ENCODE data around the gene C6orf62. TPM values are rescaled to one million over a fixed set of nuclear protein-coding genes. Genes with fewer than 3 reads are reported as not detected.
A peak's percentile ranks its signal among the peaks of the same experiment; 100 is the strongest.
"Not testable (repeated sequence)": the region's sequence is repeated elsewhere in the genome, so short reads cannot be mapped to it uniquely, and the experiment has no call there.

The C6orf62 gene
- total RNA-seq, 1 experiment from 2014 or later = 50.1 TPM

DNA sequence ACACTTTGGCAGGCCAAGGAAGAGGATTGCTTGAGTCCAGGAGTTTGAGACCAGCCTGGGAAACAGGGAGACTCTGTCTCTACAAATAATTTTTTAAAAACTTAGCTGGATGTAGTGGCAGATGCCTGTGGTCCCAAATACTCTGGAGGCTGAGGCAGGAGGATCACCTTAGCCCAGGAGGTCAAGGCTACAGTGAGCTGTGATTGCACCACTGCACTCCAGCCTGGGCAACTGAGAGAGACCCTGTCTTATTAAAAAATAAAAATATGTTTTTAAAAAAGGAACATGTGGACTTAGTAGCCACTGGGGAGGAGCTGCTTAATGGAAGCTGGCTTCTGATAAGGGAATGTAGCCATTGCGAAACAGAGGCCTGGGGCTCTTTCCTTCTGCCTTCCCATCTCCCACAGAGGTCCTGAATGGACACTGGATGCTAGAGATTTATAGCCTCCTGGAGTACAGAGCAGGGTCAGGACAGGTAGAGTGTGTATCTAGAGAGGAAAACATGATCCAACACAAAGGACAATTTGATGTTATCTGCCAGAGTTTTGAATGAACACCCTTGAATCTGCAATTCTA, 34.1 kb upstream of the C6orf62 start:
- no peak overlapping the region for H3K27ac ChIP-seq
- no peaks in the 10 kb centered on the region for H3K9me3 ChIP-seq (replicated peaks)

DNA sequence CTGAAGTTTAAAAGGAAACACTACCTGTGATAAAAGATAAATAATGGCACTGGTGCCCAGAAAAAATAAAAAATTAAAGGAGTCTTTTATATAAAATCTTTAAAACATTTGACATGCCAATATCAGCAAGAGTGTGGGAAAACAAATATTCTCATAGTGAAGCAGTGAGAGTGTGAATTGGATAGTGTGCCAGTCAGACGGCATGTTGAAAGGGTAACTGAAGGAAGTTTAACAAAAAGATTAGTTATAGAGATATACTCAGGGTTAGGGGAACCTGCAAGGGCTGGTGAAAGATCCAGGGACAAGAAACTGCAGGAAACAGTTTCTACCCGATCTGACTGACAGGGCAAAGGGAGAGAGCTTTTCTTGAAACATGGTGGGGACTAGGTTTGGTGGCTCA, 33.5 kb upstream of the C6orf62 start:
- no peak overlapping the region for H3K27ac ChIP-seq
- H3K36me3 ChIP-seq = no peaks in the 10 kb centered on the region
- H3K4me1 ChIP-seq = no peaks in the 10 kb centered on the region
- no peaks in the 10 kb centered on the region for H3K9me3 ChIP-seq (replicated peaks)
- no peak for DNase-seq
- no peaks in the 10 kb centered on the region for H3K27me3 ChIP-seq
- no peak overlapping the region for H3K4me3 ChIP-seq

More for the DNA sequence above, 34.1 kb upstream of the C6orf62 start:
- no peak for DNase-seq
- no peaks in the 10 kb centered on the region for H3K4me1 ChIP-seq
- no peak overlapping the region for H3K4me3 ChIP-seq
- no peaks in the 10 kb centered on the region for H3K27me3 ChIP-seq
- no peaks in the 10 kb centered on the region for H3K36me3 ChIP-seq

GRCh38 chr6:24750878-24751277, 31.9 kb upstream of the C6orf62 start:
- not testable (repeated sequence) for H3K9me3 ChIP-seq (replicated peaks); H3K27me3 ChIP-seq; H3K27ac ChIP-seq; H3K4me3 ChIP-seq; H3K36me3 ChIP-seq; DNase-seq; H3K4me1 ChIP-seq

- Histone ChIP-seq H3K36me3 (no peaks in the 10 kb centered on the region), H3K27me3 (no peaks in the 10 kb centered on the region), H3K4me1 (no peaks in the 10 kb centered on the region), H3K4me3 (no peak overlapping the region), H3K27ac (no peak overlapping the region), H3K9me3 (replicated peaks) (no peaks in the 10 kb centered on the region)
- no peak for DNase-seq
Observed at GRCh38 chr6:24749297-24749696, 30.3 kb upstream of the C6orf62 start.

DNA sequence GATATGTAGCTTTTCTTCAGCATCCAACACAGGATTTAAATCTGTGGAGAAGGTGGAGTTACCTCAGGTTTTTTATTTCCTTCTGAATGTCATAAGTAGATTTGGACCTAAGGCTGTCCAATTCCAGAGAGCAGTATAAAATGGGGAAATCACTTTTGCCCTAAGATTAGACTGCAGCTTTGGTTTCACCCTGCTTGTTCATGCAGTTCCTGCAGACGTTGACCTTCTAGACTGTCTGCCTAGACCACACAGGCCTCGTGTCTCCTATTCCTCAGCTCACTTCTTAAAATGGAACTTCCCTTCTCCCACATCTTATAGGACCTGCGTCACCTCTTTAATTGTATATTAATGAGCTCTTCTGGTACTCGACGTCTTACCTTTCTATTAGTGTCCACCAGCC, 26.0 kb upstream of the C6orf62 start:
- H3K4me3 ChIP-seq = no peak overlapping the region
- no peaks in the 10 kb centered on the region for H3K27me3 ChIP-seq
- H3K4me1 ChIP-seq = no peaks in the 10 kb centered on the region
- H3K36me3 ChIP-seq = no peaks in the 10 kb centered on the region
- no peak overlapping the region for H3K27ac ChIP-seq
- DNase-seq = no peak
- no peaks in the 10 kb centered on the region for H3K9me3 ChIP-seq (replicated peaks)

- Histone ChIP-seq H3K4me1 (no peaks in the 10 kb centered on the region), H3K9me3 (replicated peaks) (no peaks in the 10 kb centered on the region), H3K27ac (peak overlapping the region; percentile 65; the same call in 1 of the 2 replicates), H3K4me3 (no peak overlapping the region), H3K27me3 (no peaks in the 10 kb centered on the region), H3K36me3 (no peaks in the 10 kb centered on the region)
- DNase-seq = no peak
Observed at GRCh38 chr6:24743944-24744335, 25.0 kb upstream of the C6orf62 start.

- no peaks in the 10 kb centered on the region for H3K36me3 ChIP-seq
- no peaks in the 10 kb centered on the region for H3K9me3 ChIP-seq (replicated peaks)
- no peak overlapping the region; the same call in none of the 2 replicates for H3K4me3 ChIP-seq
- DNase-seq = peak in 1 of 2 experiments; percentile 20
- H3K27ac ChIP-seq = peak overlapping the region; percentile 65
- no peaks in the 10 kb centered on the region for H3K27me3 ChIP-seq
- no peaks in the 10 kb centered on the region for H3K4me1 ChIP-seq
Observed at GRCh38 chr6:24743265-24743943, 24.4 kb upstream of the C6orf62 start.

DNA sequence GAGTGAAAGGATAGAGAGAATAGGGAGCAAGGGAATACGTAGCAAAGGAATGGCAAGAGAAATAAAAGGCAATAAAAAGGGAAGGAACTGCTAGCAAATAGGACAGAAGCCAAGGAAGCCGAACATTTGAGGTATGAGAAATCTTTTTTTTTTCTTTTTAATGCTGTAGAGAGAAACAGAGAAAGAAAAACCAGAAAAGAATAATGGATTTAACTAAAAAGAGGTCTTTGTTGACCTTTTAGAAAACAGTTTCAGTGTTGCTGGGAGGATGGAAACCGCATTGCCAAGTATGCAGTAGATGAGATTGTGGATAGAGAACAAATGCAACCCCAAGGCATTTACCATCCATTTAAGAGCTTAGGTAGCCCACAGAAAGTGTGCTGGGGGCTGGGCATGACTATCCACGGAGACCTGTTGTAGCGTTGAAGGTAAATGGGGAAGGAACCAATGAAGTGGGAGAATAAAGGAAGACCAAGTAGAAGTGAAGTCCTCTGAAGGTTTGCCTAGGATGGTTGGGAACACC, 23.3 kb upstream of the C6orf62 start:
- Histone ChIP-seq H3K36me3 (no peaks in the 10 kb centered on the region), H3K27me3 (no peaks in the 10 kb centered on the region), H3K9me3 (replicated peaks) (no peaks in the 10 kb centered on the region), H3K4me3 (no peak overlapping the region), H3K27ac (no peak overlapping the region), H3K4me1 (no peaks in the 10 kb centered on the region)
- DNase-seq = no peak

- H3K27me3 ChIP-seq = no peaks in the 10 kb centered on the region
- no peak overlapping the region for H3K4me3 ChIP-seq
- no peaks in the 10 kb centered on the region for H3K4me1 ChIP-seq
- no peaks in the 10 kb centered on the region for H3K36me3 ChIP-seq
- no peaks in the 10 kb centered on the region for H3K9me3 ChIP-seq (replicated peaks)
- no peak overlapping the region for H3K27ac ChIP-seq
- no peak for DNase-seq
Observed at GRCh38 chr6:24740861-24741260, 21.9 kb upstream of the C6orf62 start.

DNA sequence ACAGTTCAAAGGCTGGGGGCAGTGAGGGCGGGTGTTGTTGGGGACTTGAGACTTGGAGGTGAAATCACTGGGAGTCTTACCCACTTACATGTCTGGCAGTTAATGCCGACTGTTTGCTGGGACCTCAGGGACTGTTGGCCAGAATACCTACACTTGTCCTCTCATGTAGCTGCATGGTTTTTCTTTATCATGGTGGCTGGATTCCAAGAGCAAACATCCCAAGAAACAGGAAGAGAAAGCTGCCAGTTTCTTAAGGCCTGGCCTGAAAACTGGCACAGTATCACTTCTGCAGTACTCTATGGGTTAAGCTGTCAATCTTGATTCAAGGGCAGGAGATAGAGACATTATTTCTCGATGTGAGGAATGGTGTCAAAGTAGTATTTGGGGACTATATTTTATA, 19.8 kb upstream of the C6orf62 start:
- Histone ChIP-seq H3K4me1 (no peaks in the 10 kb centered on the region), H3K9me3 (replicated peaks) (no peaks in the 10 kb centered on the region), H3K27me3 (no peaks in the 10 kb centered on the region), H3K36me3 (no peaks in the 10 kb centered on the region), H3K4me3 (no peak overlapping the region), H3K27ac (no peak overlapping the region)
- DNase-seq = no peak

DNA sequence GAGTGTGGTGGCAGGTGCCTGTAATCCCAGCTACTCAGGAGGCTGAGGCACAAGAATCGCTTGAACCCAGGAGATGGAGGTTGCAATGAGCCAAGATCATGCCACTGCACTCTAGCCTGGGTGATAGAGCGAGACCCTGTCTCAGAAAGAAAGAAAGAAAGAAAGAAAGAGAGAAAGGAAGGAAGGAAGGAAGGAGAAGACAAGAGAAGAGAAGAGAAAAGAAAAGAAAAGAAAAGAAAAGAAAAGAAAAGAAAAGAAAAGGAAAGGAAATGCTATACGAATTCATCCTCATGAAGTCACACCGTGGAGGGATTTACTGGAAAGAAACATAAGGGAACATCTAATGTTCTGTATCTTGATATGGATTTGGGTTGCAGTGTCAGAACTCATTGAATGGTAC, 15.8 kb upstream of the C6orf62 start:
- not testable (repeated sequence) for H3K9me3 ChIP-seq (replicated peaks); H3K27ac ChIP-seq; H3K36me3 ChIP-seq; H3K27me3 ChIP-seq; H3K4me1 ChIP-seq; H3K4me3 ChIP-seq; DNase-seq

- DNase-seq = no peak
- Histone ChIP-seq H3K9me3 (replicated peaks) (no peaks in the 10 kb centered on the region), H3K4me1 (no peaks in the 10 kb centered on the region), H3K27me3 (no peaks in the 10 kb centered on the region), H3K4me3 (no peak overlapping the region), H3K27ac (no peak overlapping the region), H3K36me3 (no peaks in the 10 kb centered on the region)
Observed at GRCh38 chr6:24734166-24734565, 15.2 kb upstream of the C6orf62 start.

GRCh38 chr6:24731456-24732134, 12.6 kb upstream of the C6orf62 start:
- not testable (repeated sequence) for H3K4me3 ChIP-seq; H3K9me3 ChIP-seq (replicated peaks); H3K27me3 ChIP-seq; DNase-seq; H3K36me3 ChIP-seq; H3K27ac ChIP-seq; H3K4me1 ChIP-seq

DNA sequence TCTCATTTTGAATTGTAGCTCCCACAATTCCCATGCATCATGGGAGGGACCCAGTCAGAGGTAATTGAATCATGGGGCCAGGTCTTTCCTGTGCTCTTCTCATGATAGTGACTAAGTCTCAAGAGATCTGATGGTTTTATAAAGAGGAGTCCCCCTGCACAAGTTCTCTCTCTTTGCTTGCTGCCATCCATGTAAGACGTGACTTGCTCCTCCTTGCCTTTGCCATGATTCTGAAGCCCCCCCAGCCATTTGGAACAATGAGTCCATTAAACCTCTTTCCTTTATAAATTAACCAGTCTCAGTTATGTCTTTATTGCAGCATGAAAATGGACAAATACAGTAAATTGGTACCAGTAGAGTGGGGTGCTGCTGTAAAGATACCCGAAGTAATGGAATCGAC, 11.7 kb upstream of the C6orf62 start:
- not testable (repeated sequence) for H3K36me3 ChIP-seq; H3K4me3 ChIP-seq; H3K27me3 ChIP-seq; H3K4me1 ChIP-seq; H3K27ac ChIP-seq; H3K9me3 ChIP-seq (replicated peaks); DNase-seq

- H3K36me3 ChIP-seq = no peaks in the 10 kb centered on the region
- no peak for DNase-seq
- 0 out of 2 replicates have a peak, but pooled peaks cover 3% of the 10 kb centered on the region for H3K4me1 ChIP-seq
- no peak overlapping the region for H3K27ac ChIP-seq
- no peaks in the 10 kb centered on the region for H3K27me3 ChIP-seq
- H3K9me3 ChIP-seq (replicated peaks) = no peaks in the 10 kb centered on the region
- no peak overlapping the region for H3K4me3 ChIP-seq
Observed at GRCh38 chr6:24723270-24723669, 4.3 kb upstream of the C6orf62 start.

All from SJCRH30 (cell line).